Natural killer cell (primary cell): Measurements from ENCODE around the gene TRIM47. TPM values are rescaled to one million over a fixed set of nuclear protein-coding genes. Genes with fewer than 3 reads are reported as not detected.

Experiments used
- ATAC-seq, 3 donors: fragments of 150-1000 bp in 2 of 3; fragments of 200-7000 bp in 1 of 3; cut with Tn5 transposase; 1 replicate in 1 of 3; 2 replicates in 2 of 3; pipeline ENCODE4 v1.10.0; 2021; ENCODE audit warnings: mild to moderate bottlenecking in 2 of 3, moderate library complexity in 2 of 3
- DNase-seq, 2 donors: peaks; one replicate each; pipeline versions ENCODE4 v3.0.0 to v3.0.0-alpha.2; 2013 to 2021; ENCODE audit warnings: mixed read lengths in 1 of 2
- H3K27ac ChIP-seq: one replicate; pipeline ENCODE4 v1.5.1; 2013; ENCODE audit warnings: mild to moderate bottlenecking, low read length
- H3K27me3 ChIP-seq: one replicate; pipeline ENCODE4 v1.6.1; 2013; ENCODE audit warnings: low read length; ENCODE audit not compliant: control insufficient read depth, insufficient read depth
- H3K36me3 ChIP-seq: one replicate; pipeline ENCODE4 v1.6.1; 2013; ENCODE audit warnings: low read length; ENCODE audit not compliant: control insufficient read depth, insufficient read depth
- H3K4me1 ChIP-seq: one replicate; pipeline ENCODE4 v1.6.1; 2013; ENCODE audit warnings: low read length; ENCODE audit not compliant: control insufficient read depth, insufficient read depth
- H3K4me3 ChIP-seq: one replicate; pipeline ENCODE4 v1.5.1; 2013; ENCODE audit warnings: low read length
- H3K9me3 ChIP-seq: one replicate; pipeline ENCODE4 v1.6.1; 2013; ENCODE audit warnings: low read length; ENCODE audit not compliant: control insufficient read depth, insufficient read depth
- H3K27ac Mint-ChIP-seq, 2 donors: one replicate each; pipeline ENCODE4 v1.8.0; 2022; ENCODE audit warnings: mild to moderate bottlenecking in 2 of 2, mixed read lengths in 2 of 2, moderate library complexity in 1 of 2
- H3K27me3 Mint-ChIP-seq, 2 donors: one replicate each; pipeline ENCODE4 v1.8.0; 2022; ENCODE audit warnings: low read depth in 2 of 2, mixed read lengths in 2 of 2
- H3K36me3 Mint-ChIP-seq: one replicate; pipeline ENCODE4 v1.8.0; 2022; ENCODE audit warnings: mixed read lengths
- H3K4me1 Mint-ChIP-seq, 2 donors: one replicate each; pipeline ENCODE4 v1.8.0; 2022; ENCODE audit warnings: mixed read lengths in 2 of 2
- H3K4me3 Mint-ChIP-seq: one replicate; pipeline ENCODE4 v1.8.0; 2022; ENCODE audit warnings: mild to moderate bottlenecking, moderate library complexity, mixed read lengths
- H3K9me3 Mint-ChIP-seq, 2 donors: one replicate each; pipeline ENCODE4 v1.8.0; 2022; ENCODE audit warnings: mixed read lengths in 2 of 2
- WGBS: methylation state at CpG from one replicate; pipeline ENCODE4 v1.1.7; 2013; ENCODE audit warnings: missing lambda C conversion rate; ENCODE audit not compliant: insufficient coverage; 5-methylcytosine and 5-hydroxymethylcytosine counted together
- intact Hi-C: fragments of 100-400 bp; cut with micrococcal nuclease; formaldehyde crosslinking; loops from one replicate; pipeline ENCODE4 v1.14.2; 2022
- total RNA-seq, 4 donors: library from RNA; stranded (reverse); fragments of 120-200 nt in 1 of 4; gene quantifications; one replicate each; pipeline versions ENCODE4 v1.2.3 to v1.2.4, GENCODE V29; 2013 to 2022
- TF ChIP-seq, protein P1 (sequence below): fragments of 200-600 bp; IDR thresholded peaks from one replicate; pipeline ENCODE4 v1.8.0; 2022; ENCODE audit warnings: antibody characterized with exemption

Gene TRIM47
- total RNA-seq, 3 donors from 2014 or later (not counting 1 experiment from before 2014, with no cell fraction given) = 1.2 to 2.5 (median 2.0) TPM

DNA sequence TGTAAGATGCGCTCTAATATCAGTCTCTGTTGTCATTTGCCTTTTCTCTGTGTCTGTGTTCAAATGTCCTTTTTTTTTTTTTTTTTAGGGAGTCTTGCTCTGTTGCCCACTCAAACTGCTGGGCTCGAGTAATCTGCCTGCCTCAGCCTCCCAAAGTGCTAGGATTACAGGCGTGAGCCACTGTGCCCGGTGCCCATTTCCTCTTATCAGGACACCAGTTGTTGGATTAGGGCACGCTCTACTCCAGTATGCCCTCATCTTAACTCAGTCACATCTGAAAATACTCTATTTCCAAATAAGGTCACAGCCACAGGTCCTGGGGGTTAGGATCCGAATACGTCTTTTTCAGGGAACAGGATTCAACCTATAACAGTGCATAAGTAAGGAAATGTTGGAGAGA, 1.9 kb upstream of the TRIM47 start:
- H3K36me3 Mint-ChIP-seq = no peaks in the 10 kb centered on the region
- intact Hi-C loops = loop anchor here (10.0 kb wide), 1 partner anchor 65 kb away; the partner anchor contains the start of gene FBF1
- H3K27ac ChIP-seq = no peak overlapping the region
- H3K27me3 ChIP-seq = peaks cover 17% of the 10 kb centered on the region
- peaks cover 29% of the 10 kb centered on the region for H3K4me1 ChIP-seq
- no peak overlapping the region for H3K4me3 ChIP-seq
- H3K4me3 Mint-ChIP-seq = peak overlapping the region; percentile 56
- ATAC-seq = no peak
- 89% methylated on average over 7 of the region's 7 CpGs for WGBS
- peaks cover 18 to 22% of the 10 kb centered on the region in 2 donors for H3K4me1 Mint-ChIP-seq
- no peaks in the 10 kb centered on the region for H3K9me3 Mint-ChIP-seq
- H3K27me3 Mint-ChIP-seq = peaks cover 0 to 18% of the 10 kb centered on the region in 2 donors
- DNase-seq = no peak
- no peaks in the 10 kb centered on the region for H3K36me3 ChIP-seq
- H3K9me3 ChIP-seq = no peaks in the 10 kb centered on the region
- no peak overlapping the region for H3K27ac Mint-ChIP-seq
- TF ChIP-seq, protein P1, sequence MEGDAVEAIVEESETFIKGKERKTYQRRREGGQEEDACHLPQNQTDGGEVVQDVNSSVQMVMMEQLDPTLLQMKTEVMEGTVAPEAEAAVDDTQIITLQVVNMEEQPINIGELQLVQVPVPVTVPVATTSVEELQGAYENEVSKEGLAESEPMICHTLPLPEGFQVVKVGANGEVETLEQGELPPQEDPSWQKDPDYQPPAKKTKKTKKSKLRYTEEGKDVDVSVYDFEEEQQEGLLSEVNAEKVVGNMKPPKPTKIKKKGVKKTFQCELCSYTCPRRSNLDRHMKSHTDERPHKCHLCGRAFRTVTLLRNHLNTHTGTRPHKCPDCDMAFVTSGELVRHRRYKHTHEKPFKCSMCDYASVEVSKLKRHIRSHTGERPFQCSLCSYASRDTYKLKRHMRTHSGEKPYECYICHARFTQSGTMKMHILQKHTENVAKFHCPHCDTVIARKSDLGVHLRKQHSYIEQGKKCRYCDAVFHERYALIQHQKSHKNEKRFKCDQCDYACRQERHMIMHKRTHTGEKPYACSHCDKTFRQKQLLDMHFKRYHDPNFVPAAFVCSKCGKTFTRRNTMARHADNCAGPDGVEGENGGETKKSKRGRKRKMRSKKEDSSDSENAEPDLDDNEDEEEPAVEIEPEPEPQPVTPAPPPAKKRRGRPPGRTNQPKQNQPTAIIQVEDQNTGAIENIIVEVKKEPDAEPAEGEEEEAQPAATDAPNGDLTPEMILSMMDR = no peak

DNA sequence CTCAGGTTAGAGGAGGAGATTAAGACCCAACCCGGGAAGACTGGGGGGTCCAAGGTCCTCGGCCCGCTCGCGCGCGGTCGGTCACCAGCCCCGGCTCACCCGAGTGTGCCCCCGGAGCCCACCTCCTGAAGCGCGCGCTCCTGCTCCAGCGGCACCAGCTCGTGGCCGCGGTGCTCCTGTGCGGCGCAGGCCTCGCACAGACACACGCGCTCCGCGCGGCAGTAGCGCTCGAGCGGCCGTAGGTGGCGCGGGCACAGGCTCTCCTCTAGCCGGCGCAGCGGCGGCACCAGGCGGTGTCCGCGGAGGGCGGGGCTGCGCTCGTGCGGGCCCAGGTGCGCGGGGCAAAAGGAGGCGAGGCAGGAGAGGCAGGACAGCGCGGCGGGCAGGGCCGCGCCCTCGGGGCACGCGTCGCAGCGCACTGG, 618 bp downstream of the TRIM47 start:
- peak; percentile 89 to 93 (median 92) for ATAC-seq
- no peaks in the 10 kb centered on the region for H3K36me3 Mint-ChIP-seq
- Histone ChIP-seq H3K4me1 (peaks cover 36% of the 10 kb centered on the region), H3K4me3 (peak overlapping the region; percentile 46), H3K9me3 (no peaks in the 10 kb centered on the region), H3K27me3 (peaks cover 17% of the 10 kb centered on the region), H3K36me3 (no peaks in the 10 kb centered on the region), H3K27ac (peak overlapping the region; percentile 58)
- WGBS = under 1% methylated on average over 56 of the region's 56 CpGs
- TF ChIP-seq, protein P1 = peak; percentile 60
- H3K27ac Mint-ChIP-seq = peak overlapping the region in 1 of 2 donors; percentile 83
- peak; percentile 65 to 87 for DNase-seq
- H3K27me3 Mint-ChIP-seq = peaks cover 0 to 18% of the 10 kb centered on the region in 2 donors
- peak overlapping the region; percentile 87 for H3K4me3 Mint-ChIP-seq
- no peaks in the 10 kb centered on the region for H3K9me3 Mint-ChIP-seq
- intact Hi-C loops = no loop called here
- peaks cover 18 to 22% of the 10 kb centered on the region in 2 donors for H3K4me1 Mint-ChIP-seq

DNA sequence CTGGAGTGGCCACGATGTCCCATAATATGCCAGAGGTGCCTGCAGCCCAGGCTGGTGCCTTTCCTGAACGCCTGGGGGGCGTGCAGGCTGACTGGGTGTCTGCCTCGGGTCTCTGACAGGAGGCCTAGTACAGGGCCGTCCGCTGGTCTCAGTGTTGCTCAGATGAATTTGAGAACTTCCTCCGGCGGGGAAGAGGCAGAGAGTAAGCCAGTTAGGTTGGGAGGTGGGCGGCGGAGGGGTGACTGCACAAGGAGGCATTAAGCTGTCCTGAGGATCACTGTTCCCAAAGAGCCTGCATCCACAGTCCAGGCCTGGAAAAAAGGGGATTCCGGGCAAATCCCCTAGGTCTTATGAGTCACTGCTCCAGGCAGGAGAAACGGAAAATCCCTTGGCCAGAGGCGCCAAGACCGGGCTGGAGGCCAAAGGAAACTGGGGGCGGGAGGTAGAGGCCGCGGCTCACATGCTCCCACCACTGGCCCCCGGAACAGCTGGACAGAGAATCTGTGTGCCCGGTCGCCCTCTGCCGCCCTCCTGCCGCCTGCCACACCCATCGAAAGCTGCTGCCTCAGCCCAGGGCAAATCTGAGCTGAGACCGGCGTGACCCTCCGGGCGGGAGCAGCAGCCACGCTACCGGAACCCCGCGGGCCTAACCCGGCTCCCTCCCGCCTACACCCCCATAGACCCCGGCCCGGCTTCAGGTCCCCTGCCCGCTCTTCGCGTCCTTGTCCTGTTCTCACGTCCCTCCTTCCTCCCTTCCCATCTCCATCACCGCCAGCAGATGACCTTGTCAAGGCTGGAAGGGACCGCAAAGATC, 1.2 kb downstream of the TRIM47 start:
- intact Hi-C loops = no loop called here
- Mint-ChIP-seq H3K36me3 (no peaks in the 10 kb centered on the region), H3K9me3 (no peaks in the 10 kb centered on the region), H3K27me3 (peaks cover 0 to 18% of the 10 kb centered on the region in 2 donors), H3K4me3 (peak overlapping the region; percentile 87), H3K27ac (peak overlapping the region in 1 of 2 donors; percentile 83), H3K4me1 (peaks cover 18 to 22% of the 10 kb centered on the region in 2 donors)
- peaks cover 42% of the 10 kb centered on the region for H3K4me1 ChIP-seq
- H3K27me3 ChIP-seq = peaks cover 17% of the 10 kb centered on the region
- TF ChIP-seq, protein P1 = no peak
- ATAC-seq (peak in 2 of 3 donors; percentile 14 to 18), DNase-seq (peak in 1 of 2 donors; percentile 48)
- no peaks in the 10 kb centered on the region for H3K36me3 ChIP-seq
- H3K27ac ChIP-seq = peak overlapping the region; percentile 58
- no peaks in the 10 kb centered on the region for H3K9me3 ChIP-seq
- peak overlapping the region; percentile 46 for H3K4me3 ChIP-seq
- WGBS = 20% methylated on average over 41 of the region's 41 CpGs
